HEK293 (cell line): Measurements from ENCODE around the gene TDRD9.

Experiments used
- CTCF ChIP-seq: fragments of 450-650 bp; formaldehyde crosslinking; IDR thresholded peaks from 2 replicates; pipeline ENCODE4 v1.5.1; 2016; ENCODE audit warnings: missing biosample characterization, missing genetic modification characterization
- KLF8 ChIP-seq: fragments of 450-650 bp; formaldehyde crosslinking; IDR thresholded peaks from 2 replicates; pipeline ENCODE4 v1.5.1; 2016; ENCODE audit warnings: missing biosample characterization, missing genetic modification characterization
- SETDB1 ChIP-seq: IDR thresholded peaks from one replicate; pipeline ENCODE4 v1.6.1; 2017; ENCODE audit warnings: mild to moderate bottlenecking, low read length, moderate library complexity, mixed read lengths; ENCODE audit not compliant: insufficient read length
- TSHZ1 ChIP-seq: fragments of 450-650 bp; formaldehyde crosslinking; IDR thresholded peaks from 2 replicates; pipeline ENCODE4 v1.5.1; 2016; ENCODE audit warnings: missing biosample characterization, missing genetic modification characterization, borderline replicate concordance
- YY1 ChIP-seq: fragments of 450-650 bp; formaldehyde crosslinking; IDR thresholded peaks from 2 replicates; pipeline ENCODE4 v1.5.1; 2018; ENCODE audit warnings: missing biosample characterization, missing genetic modification characterization
- ZNF19 ChIP-seq: fragments of 450-650 bp; formaldehyde crosslinking; IDR thresholded peaks from 2 replicates; pipeline ENCODE4; 2016; ENCODE audit warnings: missing biosample characterization, missing genetic modification characterization, low read depth
- ZNF24 ChIP-seq: fragments of 450-650 bp; formaldehyde crosslinking; IDR thresholded peaks from 2 replicates; pipeline ENCODE4 v1.5.1; 2016; ENCODE audit warnings: missing biosample characterization, missing genetic modification characterization
- ZNF248 ChIP-seq: fragments of 450-650 bp; formaldehyde crosslinking; IDR thresholded peaks from 2 replicates; pipeline ENCODE4 v1.5.1; 2017; ENCODE audit warnings: missing biosample characterization, missing genetic modification characterization
- ZNF510 ChIP-seq: fragments of 450-650 bp; formaldehyde crosslinking; IDR thresholded peaks from 2 replicates; pipeline ENCODE4 v1.5.1; 2018; ENCODE audit warnings: mild to moderate bottlenecking, missing genetic modification characterization, missing biosample characterization; ENCODE audit not compliant: insufficient replicate concordance
- ZNF629 ChIP-seq: fragments of 450-650 bp; formaldehyde crosslinking; IDR thresholded peaks from 2 replicates; pipeline ENCODE4 v1.5.1; 2017; ENCODE audit warnings: missing biosample characterization, missing genetic modification characterization
- ZNF776 ChIP-seq: fragments of 450-650 bp; formaldehyde crosslinking; IDR thresholded peaks from 2 replicates; pipeline ENCODE4 v1.5.0; 2017; ENCODE audit warnings: missing biosample characterization, missing genetic modification characterization, borderline replicate concordance

- TF ChIP-seq CTCF (no peak), ZNF629 (tag by site-specific recombination) (no peak), ZNF248 (tag by site-specific recombination) (no peak), ZNF510 (tag by site-specific recombination) (no peak), ZNF776 (tag by site-specific recombination) (no peak), ZNF24 (no peak), KLF8 (no peak), YY1 (tag by site-specific recombination) (no peak), ZNF19 (tag by site-specific recombination) (no peak), TSHZ1 (tag by site-specific recombination) (no peak), SETDB1 (no peak)
Measured at GRCh38 chr14:103887170-103887501, 41.1 kb upstream of the TDRD9 start.
